ENCODE results near the gene IGFBPL1.

GRCh38 chr9:38373679-38374078 is 50.6 kb downstream of the IGFBPL1 start:
- TF ChIP-seq CTCF (IDR thresholded peaks at IDR 0.05) (no peak), REST (IDR thresholded peaks at IDR 0.05; ENCODE audit: insufficient read depth in 1 of 2, low read depth in 2 of 2, low read length in 1 of 2) (no peak)

Data from Panc1 (cell line).